ENCODE data around the gene NR2F1-AS1.

Gene NR2F1-AS1

GRCh38 chr5:93428868-93429267 lies 152.2 kb downstream of the NR2F1-AS1 start:
- TF ChIP-seq CTCF (IDR thresholded peaks at IDR 0.05; ENCODE audit: low read depth, low read length), result no peak
- no peak for DNase-seq
- H3K36me3 ChIP-seq, result no peaks in the 10 kb centered on the region
- H3K27me3 ChIP-seq (ENCODE audit: insufficient read depth, low read depth, severe bottlenecking), result no peaks in the 10 kb centered on the region
- no peak overlapping the region for H3K27ac ChIP-seq
- no peak overlapping the region for H3K4me3 ChIP-seq (ENCODE audit: low read depth, low read length)
- H3K9me3 ChIP-seq (ENCODE audit: severe bottlenecking), result no peaks in the 10 kb centered on the region

- DNase-seq, result no peak
- H3K27ac ChIP-seq, result no peak overlapping the region
Observed at GRCh38 chr5:93427316-93427715, 153.7 kb downstream of the NR2F1-AS1 start.

GRCh38 chr5:93425096-93425495 lies 155.9 kb downstream of the NR2F1-AS1 start:
- Histone ChIP-seq H3K27ac (no peak overlapping the region), H3K27me3 (ENCODE audit: insufficient read depth, low read depth, severe bottlenecking) (no peaks in the 10 kb centered on the region), H3K9me3 (ENCODE audit: severe bottlenecking) (no peaks in the 10 kb centered on the region), H3K4me3 (ENCODE audit: low read depth, low read length) (no peak overlapping the region), H3K36me3 (no peaks in the 10 kb centered on the region)
- DNase-seq, result no peak
- no peak for TF ChIP-seq CTCF (IDR thresholded peaks at IDR 0.05; ENCODE audit: low read depth, low read length)

More at GRCh38 chr5:93427316-93427715, 153.7 kb downstream of the NR2F1-AS1 start:
- Histone ChIP-seq H3K9me3 (ENCODE audit: severe bottlenecking) (no peaks in the 10 kb centered on the region), H3K27me3 (ENCODE audit: insufficient read depth, low read depth, severe bottlenecking) (no peaks in the 10 kb centered on the region), H3K36me3 (no peaks in the 10 kb centered on the region), H3K4me3 (ENCODE audit: low read depth, low read length) (no peak overlapping the region)
- no peak for TF ChIP-seq CTCF (IDR thresholded peaks at IDR 0.05; ENCODE audit: low read depth, low read length)

- TF ChIP-seq CTCF (IDR thresholded peaks at IDR 0.05; ENCODE audit: low read depth, low read length), result no peak
- no peak overlapping the region for H3K27ac ChIP-seq
- DNase-seq, result no peak
Observed at GRCh38 chr5:93423300-93423699, 157.7 kb downstream of the NR2F1-AS1 start.

GRCh38 chr5:93422652-93423280 lies 158.3 kb downstream of the NR2F1-AS1 start:
- Histone ChIP-seq H3K36me3 (no peaks in the 10 kb centered on the region), H3K27ac (no peak overlapping the region), H3K27me3 (ENCODE audit: insufficient read depth, low read depth, severe bottlenecking) (no peaks in the 10 kb centered on the region), H3K9me3 (ENCODE audit: severe bottlenecking) (no peaks in the 10 kb centered on the region), H3K4me3 (ENCODE audit: low read depth, low read length) (no peak overlapping the region)
- TF ChIP-seq CTCF (IDR thresholded peaks at IDR 0.05; ENCODE audit: low read depth, low read length), result no peak
- DNase-seq, result no peak

More at GRCh38 chr5:93423300-93423699, 157.7 kb downstream of the NR2F1-AS1 start:
- Histone ChIP-seq H3K36me3 (no peaks in the 10 kb centered on the region), H3K27me3 (ENCODE audit: insufficient read depth, low read depth, severe bottlenecking) (no peaks in the 10 kb centered on the region), H3K4me3 (ENCODE audit: low read depth, low read length) (no peak overlapping the region), H3K9me3 (ENCODE audit: severe bottlenecking) (no peaks in the 10 kb centered on the region)

- Histone ChIP-seq H3K9me3 (ENCODE audit: severe bottlenecking) (no peaks in the 10 kb centered on the region), H3K27ac (no peak overlapping the region), H3K36me3 (no peaks in the 10 kb centered on the region), H3K4me3 (ENCODE audit: low read depth, low read length) (no peak overlapping the region), H3K27me3 (ENCODE audit: insufficient read depth, low read depth, severe bottlenecking) (no peaks in the 10 kb centered on the region)
- TF ChIP-seq CTCF (IDR thresholded peaks at IDR 0.05; ENCODE audit: low read depth, low read length), result no peak
- no peak for DNase-seq
Observed at GRCh38 chr5:93421987-93422401, 159.0 kb downstream of the NR2F1-AS1 start.
